ENCODE data around the gene GPN1.
"Not testable (repeated sequence)": the region's sequence is repeated elsewhere in the genome, so short reads cannot be mapped to it uniquely, and the experiment has no call there.

GPN1 gene

GRCh38 chr2:27627963-27628766 is 685 bp upstream of the GPN1 start:
- no peak for DNase-seq

GRCh38 chr2:27630257-27630656 is 1.4 kb downstream of the GPN1 start:
- DNase-seq: not testable (repeated sequence)

DNA sequence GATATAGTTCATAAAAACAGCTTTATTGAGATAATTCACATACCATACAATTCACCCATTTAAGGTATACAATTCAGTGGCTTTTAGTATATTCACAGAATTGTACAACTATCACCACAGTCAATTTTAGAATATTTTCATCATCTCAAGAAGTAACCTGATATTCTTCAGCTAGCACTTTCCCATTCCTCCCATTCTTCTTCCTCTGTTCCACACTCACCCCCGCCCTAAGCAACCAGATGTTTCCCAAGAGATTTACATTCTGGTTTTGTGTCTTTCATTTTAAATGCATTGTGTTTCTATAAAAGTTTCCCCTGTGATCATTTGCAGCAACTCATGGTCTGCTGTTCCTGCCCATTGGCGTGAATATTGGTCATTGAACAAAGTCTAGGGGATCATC is 5.4 kb downstream of the GPN1 start:
- no peak for DNase-seq

GRCh38 chr2:27636766-27637165 is 7.9 kb downstream of the GPN1 start:
- peak; percentile 27 for DNase-seq

- DNase-seq: no peak
Measured at GRCh38 chr2:27638037-27638637, 9.3 kb downstream of the GPN1 start.

- peak; percentile 39 for DNase-seq
Measured at GRCh38 chr2:27638709-27639108, 9.9 kb downstream of the GPN1 start.

GRCh38 chr2:27640722-27641245 is 11.9 kb downstream of the GPN1 start:
- no peak for DNase-seq

DNA sequence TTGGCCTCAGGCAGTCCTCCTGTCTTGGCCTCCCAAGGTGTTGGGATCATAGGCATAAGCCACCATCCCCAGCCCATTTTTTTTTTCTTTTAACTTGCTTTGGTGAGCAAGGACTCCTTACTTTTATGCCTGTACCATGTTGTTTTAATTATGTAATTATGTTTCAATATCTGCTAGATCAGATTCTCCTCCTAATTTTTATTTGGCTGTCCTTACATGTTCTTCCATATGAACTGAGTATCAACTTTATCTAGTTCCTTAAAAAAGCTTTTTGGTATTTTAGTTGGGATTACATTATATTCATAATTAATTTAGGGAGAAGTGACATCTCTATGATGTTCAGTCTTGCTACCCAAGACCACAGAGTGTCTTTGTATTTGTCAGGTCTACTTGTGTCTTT is 16.3 kb downstream of the GPN1 start:
- no peak for DNase-seq

- no peak for DNase-seq
Measured at GRCh38 chr2:27647289-27647688, 18.4 kb downstream of the GPN1 start.

GRCh38 chr2:27647737-27648136 is 18.9 kb downstream of the GPN1 start:
- no peak for DNase-seq

GRCh38 chr2:27651056-27651455 is 22.2 kb downstream of the GPN1 start:
- no peak for DNase-seq

GRCh38 chr2:27652341-27652740 is 23.5 kb downstream of the GPN1 start:
- no peak for DNase-seq

GRCh38 chr2:27652790-27653189 is 23.9 kb downstream of the GPN1 start:
- DNase-seq: no peak

GRCh38 chr2:27653397-27653796 is 24.5 kb downstream of the GPN1 start:
- no peak for DNase-seq

GRCh38 chr2:27655155-27655951 is 26.5 kb downstream of the GPN1 start:
- DNase-seq: no peak

DNA sequence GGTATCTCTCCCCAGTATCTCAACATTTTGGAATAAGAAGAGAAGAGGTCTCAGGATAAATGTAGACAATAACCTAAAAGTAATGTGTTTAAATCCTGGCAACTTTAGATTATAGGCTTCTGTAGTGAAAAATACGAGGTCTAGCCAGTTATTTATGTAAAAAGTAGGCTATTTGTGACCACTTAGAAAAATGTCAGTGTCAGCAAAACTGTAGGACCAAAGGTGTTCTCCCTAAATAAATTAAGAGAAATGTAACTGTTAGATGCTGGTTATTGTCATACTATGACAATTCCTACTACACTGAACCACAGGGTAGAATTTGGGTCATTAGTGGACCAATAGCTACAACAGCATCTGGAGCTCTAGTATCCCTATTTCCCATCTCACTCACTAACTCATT is 32.5 kb downstream of the GPN1 start:
- DNase-seq: no peak

DNA sequence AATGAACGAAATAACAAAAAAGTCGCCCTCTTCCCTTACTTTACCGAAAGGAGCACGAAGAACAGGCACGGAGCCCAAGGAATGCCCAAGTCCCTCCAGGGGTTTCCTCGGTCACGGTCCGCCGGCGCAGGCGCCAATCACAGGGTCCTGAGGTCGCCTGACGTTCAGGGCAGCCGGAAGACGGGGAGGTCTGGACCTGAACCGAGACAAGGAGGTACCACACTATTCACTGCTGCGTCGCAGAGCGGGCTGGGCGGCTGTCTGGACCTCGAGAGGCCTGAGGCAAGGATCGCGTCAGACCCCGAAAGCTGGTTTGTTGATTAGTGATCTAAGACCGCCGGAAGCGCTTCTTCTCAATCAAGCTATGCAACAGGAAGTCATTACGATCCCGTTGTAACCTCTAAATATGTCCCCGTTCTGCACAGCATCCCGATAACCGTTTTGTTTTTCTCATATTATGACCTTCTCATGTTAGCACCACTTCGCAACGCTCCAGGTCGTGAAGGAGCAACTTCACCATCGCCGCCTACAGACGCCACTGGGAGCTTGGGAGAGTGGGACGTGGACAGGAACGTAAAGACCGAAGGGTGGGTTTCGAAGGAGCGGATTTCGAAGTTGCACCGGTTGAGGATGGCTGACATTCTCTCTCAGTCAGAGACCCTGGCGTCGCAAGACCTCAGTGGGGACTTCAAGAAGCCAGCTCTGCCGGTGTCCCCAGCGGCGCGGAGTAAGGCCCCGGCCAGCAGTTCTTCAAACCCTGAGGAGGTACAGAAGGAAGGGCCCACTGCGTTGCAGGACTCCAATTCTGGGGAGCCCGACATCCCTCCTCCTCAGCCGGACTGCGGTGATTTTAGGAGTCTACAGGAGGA is 34.7 kb downstream of the GPN1 start, which contains the start of the genes SLC4A1AP and SUPT7L:
Gene SLC4A1AP (plus strand): TSS at position 605 of the 869 bp plus-strand sequence. CDS start 26 bp downstream, at position 631.
Gene SUPT7L (minus strand): TSS at position 330 of the 869 bp plus-strand sequence. CDS start 1,422 bp downstream, outside the sequence.
- peak; percentile 78 for DNase-seq

GRCh38 chr2:27664154-27664574 is 35.3 kb downstream of the GPN1 start:
- DNase-seq: no peak

GRCh38 chr2:27664622-27665363 is 35.9 kb downstream of the GPN1 start:
- no peak for DNase-seq

DNA sequence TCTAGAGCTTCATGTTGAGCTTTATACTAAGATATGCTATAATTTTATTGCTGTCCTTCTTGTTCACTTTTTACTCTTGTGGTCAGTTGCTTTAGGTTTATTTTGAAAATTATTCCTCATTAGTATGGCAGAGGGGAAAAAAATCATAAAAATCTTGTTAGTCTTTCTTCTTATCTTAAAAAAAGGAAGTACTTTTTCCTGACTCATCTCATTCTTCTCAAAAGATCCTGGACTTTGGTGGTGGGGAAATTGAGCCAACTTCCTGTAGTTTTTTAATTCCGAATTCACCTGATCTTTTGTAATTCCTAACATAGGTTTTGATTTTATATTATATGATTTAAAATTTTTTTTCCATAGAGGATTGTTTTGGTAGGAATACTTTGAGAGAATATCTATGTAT is 38.6 kb downstream of the GPN1 start:
- no peak for DNase-seq

DNA sequence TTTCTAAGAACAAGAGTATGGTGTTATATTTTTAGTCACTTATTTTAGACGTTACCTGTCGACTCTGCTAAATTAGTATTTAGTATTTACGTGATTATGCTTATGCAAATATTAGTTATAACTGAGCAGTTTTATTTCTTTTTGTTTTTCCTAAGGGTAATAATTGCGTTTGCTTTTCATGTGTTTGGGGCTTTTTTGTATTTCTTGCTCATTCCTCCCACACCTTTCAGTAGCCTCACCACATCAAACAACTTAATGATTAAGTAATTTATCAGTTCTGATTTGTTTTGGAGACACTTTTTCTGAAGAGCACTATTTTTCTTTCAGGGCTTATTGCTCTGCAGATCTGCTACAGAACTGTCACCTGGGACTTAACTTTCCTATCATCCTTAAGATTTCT is 42.4 kb downstream of the GPN1 start:
- DNase-seq: no peak
